HuH-7.5 (cell line): ENCODE data around the gene PITPNB.
A peak's percentile ranks its signal among the peaks of the same experiment; 100 is the strongest.

Experiments
- DNase-seq: peaks from one replicate; pipeline ENCODE4 v3.0.0; 2011; ENCODE audit warnings: low spot score

The PITPNB gene

GRCh38 chr22:27919942-27920755 is 1.1 kb upstream of the PITPNB start:
- DNase-seq = peak; percentile 18

DNA sequence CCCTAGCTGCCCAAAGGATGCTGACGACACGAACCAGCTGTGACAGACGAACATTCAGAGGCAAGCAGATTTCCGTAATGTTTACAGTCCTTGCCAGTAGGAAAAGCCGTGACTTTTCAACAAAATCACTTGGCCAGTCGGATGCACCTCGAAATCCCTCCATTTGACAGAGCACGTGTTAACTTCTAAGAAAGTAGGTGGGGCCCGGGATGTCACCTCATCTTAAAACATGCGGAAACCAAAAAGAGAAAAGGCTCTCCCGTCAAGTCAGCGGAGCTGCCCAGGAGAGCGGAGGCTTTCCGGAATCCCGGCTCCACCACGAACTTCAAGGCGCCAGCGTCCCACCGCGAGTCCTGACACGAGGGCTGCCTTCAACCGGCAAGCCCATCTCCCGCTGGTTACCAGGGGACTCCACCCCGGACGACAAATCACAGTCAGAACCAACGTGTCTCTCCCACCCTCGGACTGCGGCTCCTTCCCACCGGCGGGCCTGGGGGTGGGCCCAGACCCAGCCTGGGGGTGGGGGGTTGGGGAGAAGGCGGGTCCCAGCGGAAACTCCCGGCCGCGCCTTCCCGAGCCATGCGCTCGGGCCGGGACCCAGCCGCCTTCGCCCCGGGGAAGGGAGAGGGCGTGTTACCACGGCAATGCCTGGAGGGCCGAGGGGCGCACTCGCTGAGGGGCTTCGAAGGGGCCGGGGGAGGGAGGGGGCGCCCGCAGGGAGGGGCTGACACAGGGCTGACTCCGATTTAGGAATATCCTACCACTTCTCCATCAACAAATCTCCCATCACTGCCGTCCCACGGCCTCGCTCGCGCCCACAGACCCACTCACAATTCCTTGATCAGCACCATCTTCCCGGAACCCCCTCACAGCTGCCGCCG is 475 bp downstream of the PITPNB start:
- DNase-seq = peak; percentile 38

GRCh38 chr22:27915986-27916385 is 3.1 kb downstream of the PITPNB start:
- no peak for DNase-seq

- no peak for DNase-seq
Measured at GRCh38 chr22:27913162-27913741, 5.8 kb downstream of the PITPNB start.

DNA sequence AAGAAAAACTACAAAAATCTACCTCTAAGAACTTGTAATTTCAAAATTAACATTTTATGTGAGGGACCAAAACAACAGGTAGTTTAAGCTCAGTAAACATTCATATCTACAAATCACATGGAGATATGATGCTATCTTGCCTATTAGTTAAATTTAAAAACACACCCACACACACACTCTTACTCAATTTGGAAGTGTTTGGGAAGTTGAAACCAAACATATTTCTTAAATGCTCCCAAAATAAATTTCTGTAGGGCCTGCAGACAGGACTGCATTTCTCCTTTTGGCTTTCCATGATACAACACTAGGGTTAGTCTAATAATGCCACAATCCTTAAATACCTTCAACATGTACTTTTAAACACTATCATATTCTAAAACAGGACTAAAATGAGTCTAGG is 7.0 kb downstream of the PITPNB start:
- DNase-seq = no peak

GRCh38 chr22:27911330-27911729 is 7.7 kb downstream of the PITPNB start:
- no peak for DNase-seq

DNA sequence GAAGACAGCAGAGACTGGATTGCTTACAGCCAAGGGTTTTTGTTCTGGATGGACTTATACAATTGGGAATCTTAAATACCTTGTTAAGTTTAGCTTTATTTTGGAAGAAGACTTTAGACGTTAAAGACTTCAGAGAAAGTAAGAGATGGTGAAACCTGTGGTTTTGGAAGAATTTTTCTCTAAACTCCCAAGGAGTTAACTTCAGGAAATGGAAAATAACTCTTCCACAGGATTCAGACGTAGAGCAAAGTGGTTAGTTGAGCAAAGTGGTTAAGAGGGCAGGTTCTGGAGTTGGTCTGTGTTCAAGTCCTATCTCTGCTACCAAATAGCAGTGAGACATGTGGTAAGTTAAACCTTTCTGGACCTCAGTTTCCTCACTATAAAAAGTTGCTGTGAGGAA is 12.8 kb downstream of the PITPNB start:
- DNase-seq = no peak

DNA sequence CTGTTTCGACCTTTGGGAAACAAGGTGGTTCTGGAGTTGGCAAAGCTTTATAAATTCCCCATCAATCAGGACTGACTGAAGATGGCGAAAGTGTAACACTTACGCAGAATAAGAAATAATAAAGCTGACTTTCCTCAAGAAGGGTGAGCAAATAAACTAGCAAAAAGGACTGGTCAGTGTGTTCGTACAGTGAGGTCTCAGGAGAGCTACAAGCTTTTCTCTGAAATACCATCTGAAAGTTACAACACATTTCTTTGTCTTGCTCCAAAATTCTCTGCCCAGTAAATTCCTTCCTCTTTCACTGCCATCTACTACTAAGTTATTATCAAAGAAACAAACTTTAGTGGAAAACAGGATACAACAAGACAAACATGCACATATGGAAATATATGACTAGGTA is 13.4 kb downstream of the PITPNB start:
- no peak for DNase-seq

DNA sequence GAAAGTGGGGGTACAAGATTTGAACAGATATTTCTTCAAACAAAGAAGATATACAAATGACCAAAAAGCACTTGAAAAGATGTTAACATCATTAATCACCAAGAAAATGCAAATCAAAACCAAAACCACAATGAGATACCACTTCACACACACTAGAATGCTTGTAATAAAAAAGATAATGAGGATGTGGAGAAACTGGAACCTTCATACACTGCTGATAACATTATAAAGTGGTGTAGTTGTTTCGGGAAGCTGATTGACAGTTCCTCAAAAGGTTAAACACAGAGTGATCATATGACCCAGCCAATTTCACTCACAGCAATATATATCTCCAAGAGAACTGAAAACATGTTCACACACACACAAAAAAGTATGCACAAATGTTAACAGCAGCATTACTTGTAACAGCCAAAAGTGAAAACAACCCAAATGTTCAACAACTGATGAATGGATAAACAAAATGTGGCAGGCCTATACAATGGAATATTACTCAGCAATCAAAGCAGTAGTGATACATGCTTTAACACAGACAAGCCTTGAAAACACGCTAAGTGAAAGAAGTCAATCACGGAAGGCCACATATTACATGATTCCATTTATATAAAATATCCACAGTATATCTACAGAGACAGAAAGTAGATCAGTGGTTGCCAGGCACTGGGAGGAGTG is 15.1 kb downstream of the PITPNB start:
- DNase-seq = no peak

GRCh38 chr22:27900153-27900552 is 18.9 kb downstream of the PITPNB start:
- no peak for DNase-seq

- no peak for DNase-seq
Measured at GRCh38 chr22:27896245-27896644, 22.8 kb downstream of the PITPNB start.

DNA sequence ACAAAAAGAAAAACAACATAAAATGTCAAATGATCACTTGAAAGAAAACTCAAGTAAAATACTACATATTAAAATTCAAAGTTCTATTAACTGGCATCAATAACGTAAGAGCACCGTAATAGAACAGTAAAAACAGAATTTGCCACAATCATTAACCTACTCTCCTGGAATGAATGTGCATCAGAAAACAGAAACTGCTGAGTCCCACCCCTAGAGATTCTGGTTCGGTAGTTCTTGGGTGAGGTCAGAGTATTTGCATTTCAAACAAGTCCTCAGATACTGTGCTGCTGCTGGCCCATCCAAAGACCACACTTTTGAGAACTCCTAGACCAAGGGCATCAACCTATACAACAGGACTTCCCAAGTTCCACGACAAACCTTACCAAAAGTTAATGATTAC is 23.5 kb downstream of the PITPNB start:
- DNase-seq = no peak

GRCh38 chr22:27892811-27893210 is 26.2 kb downstream of the PITPNB start:
- DNase-seq = no peak

GRCh38 chr22:27892064-27892463 is 27.0 kb downstream of the PITPNB start:
- DNase-seq = peak; percentile 13

- no peak for DNase-seq
Measured at GRCh38 chr22:27888310-27888709, 30.7 kb downstream of the PITPNB start.

DNA sequence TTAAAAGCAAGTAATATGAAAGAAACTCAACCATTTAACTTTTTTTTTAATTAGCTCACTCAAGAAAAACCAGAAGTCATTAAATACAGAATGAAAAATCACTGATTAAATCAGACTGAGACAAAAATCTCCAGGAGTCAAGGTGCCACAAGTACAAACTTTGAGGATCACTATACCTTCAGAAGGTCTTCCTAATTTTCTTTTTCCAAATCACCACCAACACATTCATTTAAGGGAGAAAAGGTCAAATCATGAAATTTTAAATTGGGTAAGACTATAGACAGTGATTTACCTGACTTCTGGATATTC is 32.3 kb downstream of the PITPNB start:
- DNase-seq = no peak

- no peak for DNase-seq
Measured at GRCh38 chr22:27885977-27886842, 32.8 kb downstream of the PITPNB start.

DNA sequence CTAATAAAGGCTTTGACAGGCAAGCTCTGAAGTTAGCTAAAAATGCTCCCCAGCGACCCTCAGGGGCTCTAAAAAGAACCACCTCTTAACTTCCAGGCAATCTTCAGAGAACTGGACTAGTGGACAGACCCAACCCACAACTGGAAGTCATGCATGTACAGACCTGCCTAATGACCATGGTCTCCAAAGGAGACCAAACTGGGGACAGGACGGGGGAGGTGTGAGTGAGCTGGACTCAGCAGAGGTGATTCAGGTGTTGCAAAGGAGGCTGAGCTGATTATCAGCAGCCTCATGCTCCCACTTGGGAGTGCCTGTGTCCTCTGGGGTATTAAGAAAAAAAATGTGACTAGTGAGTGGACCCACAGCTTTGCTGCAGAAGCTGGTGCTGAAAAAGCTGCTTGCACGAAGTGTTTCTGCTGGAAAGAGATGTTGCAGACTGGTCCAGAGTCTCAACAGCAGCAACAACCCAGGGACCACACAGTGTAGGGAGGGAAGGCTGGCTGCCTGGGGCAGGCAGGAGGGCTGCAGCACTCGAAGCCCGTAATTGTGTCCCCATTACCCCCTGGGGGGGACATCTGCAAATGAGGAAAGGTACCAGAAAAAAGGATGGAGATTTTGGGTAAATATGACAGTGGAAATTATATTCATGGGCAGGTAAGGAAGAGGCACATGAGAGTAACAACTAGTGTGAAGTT is 35.3 kb downstream of the PITPNB start:
- no peak for DNase-seq

DNA sequence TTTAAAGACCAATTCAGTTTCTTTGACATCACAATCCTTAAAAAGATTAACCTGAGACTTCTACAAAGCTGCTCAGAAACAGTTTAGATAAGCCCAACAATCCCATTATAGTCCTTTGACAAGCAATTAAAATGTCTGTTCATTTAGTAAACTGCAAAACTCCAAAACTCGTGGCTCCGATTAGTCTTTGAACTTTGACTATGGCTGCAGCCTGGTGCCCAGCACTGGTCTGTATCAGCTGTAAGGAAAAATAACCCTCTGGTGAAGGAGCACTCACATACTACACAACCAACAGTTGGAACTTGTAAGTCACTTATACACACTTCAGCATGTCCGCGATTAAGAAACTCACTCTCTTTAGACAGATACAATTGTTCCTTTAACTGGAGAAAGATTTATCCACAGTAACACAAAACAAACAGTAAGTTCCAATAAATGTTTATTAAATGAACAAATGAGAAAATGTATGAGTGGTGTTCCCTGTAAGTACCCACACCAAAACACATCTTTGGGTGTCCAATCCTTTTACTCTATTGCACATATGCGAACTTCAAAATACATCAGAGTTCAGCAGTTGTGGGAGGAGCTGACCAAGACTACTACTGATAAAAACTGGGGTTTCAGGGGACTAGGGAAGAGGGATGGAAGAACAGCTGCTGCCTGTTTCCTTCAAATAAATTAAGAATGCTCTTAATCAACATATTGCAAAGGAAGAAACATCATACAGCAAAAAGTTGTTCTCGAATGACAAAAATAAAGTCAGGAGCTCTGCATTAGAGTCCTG is 36.4 kb downstream of the PITPNB start:
- DNase-seq = no peak

GRCh38 chr22:27881421-27881820 is 37.6 kb downstream of the PITPNB start:
- DNase-seq = no peak
